ENCODE data around the gene TTL. TPM values are rescaled to one million over a fixed set of nuclear protein-coding genes. Genes with fewer than 3 reads are reported as not detected.
"Not testable (repeated sequence)": the region's sequence is repeated elsewhere in the genome, so short reads cannot be mapped to it uniquely, and the experiment has no call there.

The TTL gene
- polyA plus RNA-seq, 1 of the 3 experiments (the other 2 are of a cell fraction) = 15.4 TPM

- no peak for TF ChIP-seq RXRA (IDR thresholded peaks at IDR 0.05; ENCODE audit: borderline replicate concordance, low read depth)
- TF ChIP-seq RCOR1 (IDR thresholded peaks at IDR 0.05; ENCODE audit: low read length) = no peak
- TF ChIP-seq MXI1 (IDR thresholded peaks at IDR 0.05; ENCODE audit: low read depth, low read length) = 0 out of 2 replicates have a peak, but pooled peaks have one; percentile 24
- TF ChIP-seq NFIC (IDR thresholded peaks at IDR 0.05; ENCODE audit: borderline replicate concordance) = no peak
- TF ChIP-seq SIN3A (IDR thresholded peaks at IDR 0.05; ENCODE audit: borderline replicate concordance, low read depth, low read length) = 0 out of 2 replicates have a peak, but pooled peaks have one; percentile 62
- TF ChIP-seq FOXM1 (IDR thresholded peaks at IDR 0.05; ENCODE audit: low read depth) = no peak
Measured at GRCh38 chr2:112494828-112495227, 12.9 kb downstream of the TTL start (continued).

GRCh38 chr2:112495878-112496277 lies 13.9 kb downstream of the TTL start:
- Histone ChIP-seq H3K36me3 (replicated peaks in 1 of 2; ENCODE audit: control insufficient read depth in 1 of 2, insufficient read depth in 2 of 2, low read length in 1 of 2) (peaks cover 0 to 15% of the 10 kb centered on the region in 2 experiments), H3K4me1 (ENCODE audit: control insufficient read depth in 1 of 2, insufficient read depth in 2 of 2, low read depth in 1 of 2, low read length in 1 of 2) (peaks cover 20 to 28% of the 10 kb centered on the region in 2 experiments), H3F3A (replicated peaks; ENCODE audit: insufficient read depth) (peaks cover 29% of the 10 kb centered on the region), H3K79me2 (ENCODE audit: insufficient read depth) (peaks cover 39% of the 10 kb centered on the region)
- H2AFZ ChIP-seq (ENCODE audit: low read depth); CTCF ChIA-PET; POLR2A ChIA-PET; H3K4me3 ChIP-seq (ENCODE audit: low read depth in 2 of 2, low read length in 1 of 2); H3K27me3 ChIP-seq (ENCODE audit: insufficient read depth); DNase-seq; H3K27ac ChIP-seq (ENCODE audit: low read depth in 2 of 2, low read length in 1 of 2); H3K9me3 ChIP-seq; H3K9me2 ChIP-seq; H3K4me2 ChIP-seq; H4K20me1 ChIP-seq (ENCODE audit: insufficient read depth); H3K9ac ChIP-seq: not testable (repeated sequence)
- WGBS (ENCODE audit: low lambda C conversion rate) = 94% methylated on average over 4 of the region's 4 CpGs
- TF ChIP-seq CTCF (IDR thresholded peaks at IDR 0.05) = 0 out of 2 replicates have a peak, but pooled peaks have one; percentile 14

GRCh38 chr2:112500850-112501484 lies 19.0 kb downstream of the TTL start:
- CTCF ChIA-PET = interaction anchor here (0.6 to 1.7 kb wide), 7 partner anchors 11 to 242 kb away, joined by 3 to 11 read pairs (median 4); no protein-coding TSS in a partner anchor
- H3K4me3 ChIP-seq (ENCODE audit: low read depth in 2 of 2, low read length in 1 of 2); H3K27me3 ChIP-seq (ENCODE audit: insufficient read depth); H3K9ac ChIP-seq; H3K4me2 ChIP-seq; H3K27ac ChIP-seq (ENCODE audit: low read depth in 2 of 2, low read length in 1 of 2); POLR2A ChIA-PET; H3K4me1 ChIP-seq (ENCODE audit: control insufficient read depth in 1 of 2, insufficient read depth in 2 of 2, low read depth in 1 of 2, low read length in 1 of 2); H3F3A ChIP-seq (replicated peaks; ENCODE audit: insufficient read depth); H3K9me3 ChIP-seq; H4K20me1 ChIP-seq (ENCODE audit: insufficient read depth); H2AFZ ChIP-seq (ENCODE audit: low read depth); H3K9me2 ChIP-seq: not testable (repeated sequence)
- 63% methylated on average over 10 of the region's 10 CpGs for WGBS (ENCODE audit: low lambda C conversion rate)
- peak; percentile 52 for DNase-seq
- Histone ChIP-seq H3K79me2 (ENCODE audit: insufficient read depth) (peaks cover 13% of the 10 kb centered on the region), H3K36me3 (replicated peaks in 1 of 2; ENCODE audit: control insufficient read depth in 1 of 2, insufficient read depth in 2 of 2, low read length in 1 of 2) (peaks cover 12 to 25% of the 10 kb centered on the region in 2 experiments)
- TF ChIP-seq CTCF (IDR thresholded peaks at IDR 0.05) (peak; percentile 60), USF1 (IDR thresholded peaks at IDR 0.05; ENCODE audit: borderline replicate concordance, low read depth) (peak; percentile 49; the same call in 1 of the 2 replicates), MAX (IDR thresholded peaks at IDR 0.05; ENCODE audit: low read depth) (0 out of 2 replicates have a peak, but pooled peaks have one; percentile 41), RAD21 (IDR thresholded peaks at IDR 0.05; ENCODE audit: low read length) (peak; percentile 62), SMC3 (IDR thresholded peaks at IDR 0.05; ENCODE audit: low read depth, low read length) (peak; percentile 43; the same call in 1 of the 2 replicates)

GRCh38 chr2:112509239-112509998 lies 27.5 kb downstream of the TTL start:
- CTCF ChIA-PET = interaction anchor here (0.7 kb wide), 1 partner anchor 258 kb away, joined by 3 read pairs; no protein-coding TSS in a partner anchor
- Histone ChIP-seq H3K79me2 (ENCODE audit: insufficient read depth) (peaks cover 37% of the 10 kb centered on the region), H3K36me3 (replicated peaks in 1 of 2; ENCODE audit: control insufficient read depth in 1 of 2, insufficient read depth in 2 of 2, low read length in 1 of 2) (peaks cover 15 to 27% of the 10 kb centered on the region in 2 experiments)
- H3K27me3 ChIP-seq (ENCODE audit: insufficient read depth); H4K20me1 ChIP-seq (ENCODE audit: insufficient read depth); H3K4me1 ChIP-seq (ENCODE audit: control insufficient read depth in 1 of 2, insufficient read depth in 2 of 2, low read depth in 1 of 2, low read length in 1 of 2); H3K9ac ChIP-seq; H3K4me3 ChIP-seq (ENCODE audit: low read depth in 2 of 2, low read length in 1 of 2); H3K9me2 ChIP-seq; POLR2A ChIA-PET; DNase-seq; H3K9me3 ChIP-seq; H3F3A ChIP-seq (replicated peaks; ENCODE audit: insufficient read depth); H3K4me2 ChIP-seq; H3K27ac ChIP-seq (ENCODE audit: low read depth in 2 of 2, low read length in 1 of 2); H2AFZ ChIP-seq (ENCODE audit: low read depth): not testable (repeated sequence)
- 94% methylated on average over 14 of the region's 32 CpGs for WGBS (ENCODE audit: low lambda C conversion rate)

All from SK-N-SH (cell line).